AG04450 (cell line): ENCODE results near the gene ARFIP1. TPM values are rescaled to one million over a fixed set of nuclear protein-coding genes. Genes with fewer than 3 reads are reported as not detected.

Source experiments
- CTCF ChIA-PET: fragments of 300-600, 350-600 bp; formaldehyde crosslinking; extraction: SDS; loops from one replicate; lab custom pipeline; 2022; ENCODE audit warnings: antibody characterized with exemption, inconsistent platforms; lab: Charles Lee
- POLR2A ChIA-PET: fragments of 350-600 bp; formaldehyde crosslinking; extraction: SDS; loops from one replicate; lab custom pipeline; 2021; ENCODE audit warnings: antibody characterized with exemption, inconsistent platforms; lab: Yijun Ruan, JAX
- DNase-seq: peaks from one replicate; pipeline ENCODE4 v3.0.0-alpha.2; 2011; ENCODE audit warnings: low read depth, low spot score
- H3K27ac ChIP-seq: one replicate; pipeline ENCODE4 v1.5.1; 2012; ENCODE audit warnings: low read depth, low read length, control low read depth
- H3K27me3 ChIP-seq: one replicate; pipeline ENCODE4 v1.6.0; 2012; ENCODE audit warnings: low read length; ENCODE audit not compliant: control insufficient read depth, insufficient read depth
- H3K4me3 ChIP-seq: 2 replicates; pipeline ENCODE4 v1.5.1; 2011; ENCODE audit warnings: mild to moderate bottlenecking, low read depth, low read length, control low read depth
- H3K9me3 ChIP-seq: 2 replicates; pipeline ENCODE4 v1.5.1; 2012; ENCODE audit warnings: low read length; ENCODE audit not compliant: control insufficient read depth, insufficient read depth
- CTCF ChIP-seq: IDR thresholded peaks from 2 replicates; pipeline ENCODE4 v1.5.1; 2011; ENCODE audit warnings: low read depth, low read length, control low read depth, inconsistent platforms
- polyA plus RNA-seq: library from polyadenylated mRNA; depleted of rRNA; stranded (reverse); fragments of >200 nt; gene quantifications from 2 replicates; pipeline ENCODE4 v1.2.3, GENCODE V29; 2011; rRNA removed

The ARFIP1 gene
- polyA plus RNA-seq, 1 experiment, result 42.0 TPM

GRCh38 chr4:152961773-152962115 lies 182.0 kb downstream of the ARFIP1 start:
- POLR2A ChIA-PET, result no interaction called here
- Histone ChIP-seq H3K27me3 (no peaks in the 10 kb centered on the region), H3K9me3 (no peaks in the 10 kb centered on the region), H3K4me3 (no peak overlapping the region), H3K27ac (no peak overlapping the region)
- DNase-seq, result no peak
- CTCF ChIA-PET, result interaction anchor here (0.6 to 1.5 kb wide), 2 partner anchors 57 to 165 kb away, joined by 3 read pairs; no protein-coding TSS in a partner anchor
- no peak for TF ChIP-seq CTCF

Other genes with a start within 250 kb of the ARFIP1 start
- 11.5 and 16.3 TPM in 2 replicates for gene FBXW7, start 243.9 kb upstream of the ARFIP1 start, polyA plus RNA-seq
- 0.63 and 0.83 TPM in 2 replicates for gene TMEM154, start 100.0 kb upstream of the ARFIP1 start, polyA plus RNA-seq
- not detected in 2 replicates for gene TIGD4, start 224 bp upstream of the ARFIP1 start, polyA plus RNA-seq
- gene FHDC1, start 156.4 kb downstream of the ARFIP1 start, polyA plus RNA-seq, result 0.10 and 0.12 TPM in 2 replicates